Measurements from ENCODE around the gene SLC1A5.

SLC1A5 gene

GRCh38 chr19:46739290-46739771 lies 49.1 kb downstream of the SLC1A5 start:
- DNase-seq = no peak

DNA sequence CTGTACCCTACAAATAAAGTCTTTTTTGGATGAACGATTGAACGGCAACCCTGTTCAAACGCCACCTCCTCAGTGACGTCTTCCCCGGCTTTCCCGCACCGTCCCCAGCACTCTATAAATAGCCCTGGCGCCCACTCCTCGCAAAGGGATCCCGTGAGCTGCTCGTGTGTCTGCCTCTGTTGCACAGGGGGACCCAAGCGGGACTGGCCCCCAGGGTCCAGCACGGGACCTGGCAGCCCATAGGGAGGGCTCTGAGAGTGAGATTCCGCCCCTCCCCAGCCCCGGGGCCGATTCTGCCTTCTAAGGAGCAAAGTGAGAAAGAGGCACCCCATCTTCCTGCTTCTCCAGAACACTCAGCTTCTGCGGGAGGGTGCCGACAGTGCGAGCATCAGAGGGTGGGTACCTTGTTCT lies 50.6 kb downstream of the SLC1A5 start:
- DNase-seq = no peak

DNA sequence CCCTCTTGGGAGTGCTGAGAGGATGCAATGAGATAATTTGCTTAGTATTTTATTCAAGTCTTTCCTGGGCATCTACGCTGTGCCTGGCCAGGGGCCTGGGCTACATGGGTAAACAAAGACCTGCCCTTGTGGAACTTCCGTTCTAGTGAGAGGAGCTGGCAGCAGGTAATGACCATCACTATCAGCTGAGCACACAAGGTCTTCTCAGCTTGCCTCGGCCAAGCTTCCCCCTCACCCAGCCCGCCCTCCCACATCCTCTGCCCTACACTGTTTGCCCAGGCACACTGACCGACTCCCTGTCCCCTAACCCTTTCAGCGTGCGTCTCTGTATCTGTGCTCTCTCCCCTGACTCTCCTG lies 51.1 kb downstream of the SLC1A5 start:
- no peak for DNase-seq

- no peak for DNase-seq
Observed at GRCh38 chr19:46736531-46737297, 51.7 kb downstream of the SLC1A5 start.

GRCh38 chr19:46733690-46734292 lies 54.6 kb downstream of the SLC1A5 start:
- DNase-seq = no peak

GRCh38 chr19:46732966-46733689 lies 55.3 kb downstream of the SLC1A5 start:
- DNase-seq = no peak

GRCh38 chr19:46732172-46732938 lies 56.0 kb downstream of the SLC1A5 start:
- no peak for DNase-seq

- no peak for DNase-seq
Observed at GRCh38 chr19:46731584-46731983, 56.8 kb downstream of the SLC1A5 start.

GRCh38 chr19:46731007-46731501 lies 57.3 kb downstream of the SLC1A5 start:
- DNase-seq = no peak

- DNase-seq = no peak
Observed at GRCh38 chr19:46730595-46730994, 57.8 kb downstream of the SLC1A5 start.

DNA sequence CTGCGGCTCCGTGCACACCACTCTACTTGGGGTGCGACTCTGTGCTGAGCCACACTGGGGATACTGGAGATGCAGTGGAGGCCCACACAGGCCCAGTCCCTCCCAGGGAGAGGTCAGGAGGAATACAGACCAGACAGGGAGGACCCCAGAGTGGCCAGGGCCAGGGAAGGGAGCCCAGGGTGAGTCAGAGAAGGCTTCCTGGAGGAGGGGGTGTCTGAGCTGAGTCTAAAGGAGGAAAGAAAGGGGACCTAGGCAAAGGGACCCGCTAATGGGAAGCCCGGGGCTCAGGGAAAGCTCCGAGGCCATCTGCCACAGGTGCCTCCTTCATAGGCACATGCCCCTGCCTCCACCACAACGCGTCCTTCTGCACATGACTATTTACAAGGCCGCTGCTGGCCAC lies 58.2 kb downstream of the SLC1A5 start:
- no peak for DNase-seq

- no peak for DNase-seq
Observed at GRCh38 chr19:46729696-46730095, 58.7 kb downstream of the SLC1A5 start.

- no peak for DNase-seq
Observed at GRCh38 chr19:46728693-46729339, 59.6 kb downstream of the SLC1A5 start.

- no peak for DNase-seq
Observed at GRCh38 chr19:46728208-46728607, 60.2 kb downstream of the SLC1A5 start.

DNA sequence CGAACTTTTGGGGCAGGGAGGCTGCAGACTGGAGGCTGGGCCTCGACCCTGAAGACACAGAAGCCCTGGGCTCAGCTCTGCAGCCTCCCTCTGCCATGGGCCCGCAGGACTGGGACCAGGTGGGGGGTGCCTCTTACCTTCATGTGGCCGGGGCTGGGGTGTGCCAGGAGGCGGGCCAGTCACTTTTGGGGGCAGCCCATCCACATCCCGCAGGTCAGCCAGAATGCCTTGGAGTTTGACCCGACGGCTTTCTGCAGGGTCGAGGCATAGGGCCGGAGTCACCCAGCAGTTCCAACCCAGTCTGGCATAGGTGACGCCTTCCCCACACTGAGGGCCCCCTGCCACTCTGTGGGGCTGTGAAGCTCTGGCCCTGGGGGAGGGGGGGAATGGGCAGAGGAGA lies 60.6 kb downstream of the SLC1A5 start:
- no peak for DNase-seq

- no peak for DNase-seq
Observed at GRCh38 chr19:46726971-46727501, 61.4 kb downstream of the SLC1A5 start.

GRCh38 chr19:46726551-46726950 lies 61.8 kb downstream of the SLC1A5 start:
- no peak for DNase-seq

DNA sequence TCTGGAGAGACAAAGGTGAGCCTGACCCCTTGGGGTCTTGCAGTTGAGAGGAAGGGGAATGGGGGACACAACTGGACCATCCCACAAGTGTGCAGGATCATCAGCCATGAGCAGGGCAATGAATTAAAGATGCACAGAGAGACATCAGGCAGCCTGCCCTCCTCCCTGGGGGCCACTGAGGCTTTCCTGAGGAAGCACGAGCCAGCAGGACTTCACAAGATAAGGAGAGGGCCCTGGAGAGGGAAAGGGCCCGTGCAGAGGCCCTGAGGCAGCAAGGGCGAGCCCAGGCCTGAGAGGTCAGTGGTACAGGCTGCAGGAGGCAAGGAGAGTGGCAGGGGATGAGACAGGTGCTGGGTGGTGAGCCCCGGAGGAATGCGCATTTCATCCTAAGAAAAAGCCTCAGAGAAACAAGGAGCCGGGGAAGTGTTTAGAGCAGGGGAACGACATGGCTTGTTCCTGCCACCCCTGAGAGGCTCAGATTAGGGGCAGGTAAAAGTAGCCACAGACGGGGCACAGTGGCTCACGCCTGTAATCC lies 62.5 kb downstream of the SLC1A5 start:
- DNase-seq = no peak

GRCh38 chr19:46725036-46725820 lies 63.2 kb downstream of the SLC1A5 start:
- no peak for DNase-seq
